ENCODE data around the gene SORCS2.

Gene SORCS2

DNA sequence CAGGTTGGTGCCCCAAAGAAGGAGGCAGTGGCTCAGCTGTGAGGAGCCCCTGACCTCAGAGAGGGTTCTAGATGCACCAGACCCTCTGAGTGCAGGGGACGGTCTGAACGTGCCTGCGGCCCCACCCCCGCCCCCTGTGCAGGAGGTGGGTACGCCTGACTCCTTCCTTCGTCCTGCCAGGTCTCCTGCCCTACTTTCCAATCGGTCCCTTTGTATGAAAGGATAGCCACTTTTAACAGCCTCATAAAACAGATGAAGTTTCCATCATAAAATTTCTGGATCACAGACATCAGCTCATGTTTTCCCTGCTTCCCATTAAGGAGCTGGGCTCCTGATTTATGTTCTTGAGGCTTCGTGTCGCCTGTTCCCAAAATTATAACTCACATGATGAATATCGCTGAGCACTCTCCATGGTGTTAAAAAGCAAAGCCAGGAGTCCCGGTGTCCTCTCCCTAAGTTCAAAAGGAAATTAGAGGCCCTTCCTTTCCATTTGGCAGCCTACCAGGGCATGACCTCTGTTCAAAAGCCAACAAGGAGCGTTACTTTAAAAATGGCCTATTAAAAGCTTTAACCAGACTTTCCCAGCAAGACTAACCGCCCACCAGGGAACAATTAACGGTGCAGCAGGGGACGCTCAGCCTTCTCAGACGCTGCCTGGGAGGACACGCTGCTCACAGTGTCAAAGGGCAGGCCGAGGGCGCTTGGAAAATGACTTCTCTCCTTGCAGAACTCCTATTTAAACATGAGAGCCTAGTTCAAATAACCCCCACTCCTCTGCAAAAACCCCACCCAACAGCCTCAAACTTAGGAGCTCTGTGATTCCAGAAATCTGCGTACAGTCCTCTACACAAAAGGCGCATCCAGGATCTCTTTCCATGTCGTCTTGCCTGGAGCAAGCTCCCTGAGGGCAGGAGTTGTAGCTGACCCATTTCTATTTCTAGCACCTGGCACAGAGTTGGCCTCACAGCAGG is 565.4 kb downstream of the SORCS2 start (continued):
- TF ChIP-seq, protein P1, sequence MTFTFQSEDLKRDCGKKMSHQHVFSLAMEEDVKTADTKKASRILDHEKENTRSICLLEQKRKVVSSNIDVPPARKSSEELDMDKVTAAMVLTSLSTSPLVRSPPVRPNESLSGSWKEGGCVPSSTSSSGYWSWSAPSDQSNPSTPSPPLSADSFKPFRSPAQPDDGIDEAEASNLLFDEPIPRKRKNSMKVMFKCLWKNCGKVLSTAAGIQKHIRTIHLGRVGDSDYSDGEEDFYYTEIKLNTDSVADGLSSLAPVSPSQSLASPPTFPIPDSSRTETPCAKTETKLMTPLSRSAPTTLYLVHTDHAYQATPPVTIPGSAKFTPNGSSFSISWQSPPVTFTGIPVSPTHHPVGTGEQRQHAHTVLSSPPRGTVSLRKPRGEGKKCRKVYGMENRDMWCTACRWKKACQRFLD (tag by site-specific recombination; IDR thresholded peaks at IDR 0.05), result no peak
- TF ChIP-seq ZNF777 (tag by site-specific recombination; IDR thresholded peaks at IDR 0.05; ENCODE audit: borderline replicate concordance), result no peak
- TF ChIP-seq, protein P2, sequence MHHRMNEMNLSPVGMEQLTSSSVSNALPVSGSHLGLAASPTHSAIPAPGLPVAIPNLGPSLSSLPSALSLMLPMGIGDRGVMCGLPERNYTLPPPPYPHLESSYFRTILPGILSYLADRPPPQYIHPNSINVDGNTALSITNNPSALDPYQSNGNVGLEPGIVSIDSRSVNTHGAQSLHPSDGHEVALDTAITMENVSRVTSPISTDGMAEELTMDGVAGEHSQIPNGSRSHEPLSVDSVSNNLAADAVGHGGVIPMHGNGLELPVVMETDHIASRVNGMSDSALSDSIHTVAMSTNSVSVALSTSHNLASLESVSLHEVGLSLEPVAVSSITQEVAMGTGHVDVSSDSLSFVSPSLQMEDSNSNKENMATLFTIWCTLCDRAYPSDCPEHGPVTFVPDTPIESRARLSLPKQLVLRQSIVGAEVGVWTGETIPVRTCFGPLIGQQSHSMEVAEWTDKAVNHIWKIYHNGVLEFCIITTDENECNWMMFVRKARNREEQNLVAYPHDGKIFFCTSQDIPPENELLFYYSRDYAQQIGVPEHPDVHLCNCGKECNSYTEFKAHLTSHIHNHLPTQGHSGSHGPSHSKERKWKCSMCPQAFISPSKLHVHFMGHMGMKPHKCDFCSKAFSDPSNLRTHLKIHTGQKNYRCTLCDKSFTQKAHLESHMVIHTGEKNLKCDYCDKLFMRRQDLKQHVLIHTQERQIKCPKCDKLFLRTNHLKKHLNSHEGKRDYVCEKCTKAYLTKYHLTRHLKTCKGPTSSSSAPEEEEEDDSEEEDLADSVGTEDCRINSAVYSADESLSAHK (tag by site-specific recombination; IDR thresholded peaks at IDR 0.05), result peak; percentile 67
- no peak for TF ChIP-seq ZNF629 (tag by site-specific recombination; IDR thresholded peaks at IDR 0.05)
- TF ChIP-seq ZNF202 (tag by site-specific recombination; IDR thresholded peaks at IDR 0.05; ENCODE audit: borderline replicate concordance), result no peak
- no peak for TF ChIP-seq BCL11B (tag by site-specific recombination; IDR thresholded peaks at IDR 0.05; ENCODE audit: low read depth)
- no peak for TF ChIP-seq ZNF302 (tag by site-specific recombination; IDR thresholded peaks at IDR 0.05; ENCODE audit: low read depth)
- TF ChIP-seq, protein P3, sequence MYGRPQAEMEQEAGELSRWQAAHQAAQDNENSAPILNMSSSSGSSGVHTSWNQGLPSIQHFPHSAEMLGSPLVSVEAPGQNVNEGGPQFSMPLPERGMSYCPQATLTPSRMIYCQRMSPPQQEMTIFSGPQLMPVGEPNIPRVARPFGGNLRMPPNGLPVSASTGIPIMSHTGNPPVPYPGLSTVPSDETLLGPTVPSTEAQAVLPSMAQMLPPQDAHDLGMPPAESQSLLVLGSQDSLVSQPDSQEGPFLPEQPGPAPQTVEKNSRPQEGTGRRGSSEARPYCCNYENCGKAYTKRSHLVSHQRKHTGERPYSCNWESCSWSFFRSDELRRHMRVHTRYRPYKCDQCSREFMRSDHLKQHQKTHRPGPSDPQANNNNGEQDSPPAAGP (tag by site-specific recombination; IDR thresholded peaks at IDR 0.05), result peak; percentile 67; the same call in 1 of the 2 replicates
- no peak for TF ChIP-seq ZBTB21 (tag by site-specific recombination; IDR thresholded peaks at IDR 0.05)
- TF ChIP-seq TCF7L2 (IDR thresholded peaks at IDR 0.05; ENCODE audit: borderline replicate concordance, low read depth, low read length), result peak; percentile 88
- TF ChIP-seq ZIC2 (tag by site-specific recombination; IDR thresholded peaks at IDR 0.05), result peak; percentile 81
- no peak for TF ChIP-seq ZNF76 (tag by site-specific recombination; IDR thresholded peaks at IDR 0.05; ENCODE audit: borderline replicate concordance, low read depth)

DNA sequence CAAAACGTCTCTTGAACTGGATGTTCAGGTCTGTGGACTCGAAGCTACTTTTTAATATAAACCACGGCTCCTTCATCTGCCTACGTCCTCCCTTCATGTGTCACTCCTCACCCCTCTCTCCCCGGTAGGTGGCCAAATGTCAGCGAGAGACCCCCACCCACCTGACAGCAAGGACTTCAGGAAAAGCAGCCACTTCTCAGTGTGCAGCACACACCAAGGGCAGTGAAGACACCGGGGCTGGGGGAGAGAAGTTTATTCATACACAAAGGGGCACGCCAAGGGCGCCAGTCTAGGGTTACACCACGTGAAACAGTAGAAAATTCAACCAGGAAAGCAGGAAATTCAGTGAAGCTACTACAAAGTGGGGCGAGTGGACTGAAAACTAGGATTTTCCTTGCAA is 566.1 kb downstream of the SORCS2 start:
- no peak overlapping the region for H3K4me3 ChIP-seq (ENCODE audit: low read depth, low read length)
- H3K36me3 ChIP-seq (ENCODE audit: control insufficient read depth in 2 of 2, insufficient read depth in 1 of 2, low read length in 2 of 2), result peaks cover 0 to 2% of the 10 kb centered on the region in 2 experiments; a peak in 1 of 3 replicates
- no peaks in the 10 kb centered on the region for H3K9me3 ChIP-seq (ENCODE audit: control insufficient read depth, insufficient read depth, low read depth, low read length)
- ChIA-PET POLR2A (no interaction called here), CTCF (interaction anchor here (0.5 to 1.4 kb wide), 6 partner anchors 12 to 567 kb away, joined by 3 to 6 read pairs (median 3); no protein-coding TSS in a partner anchor)
- no peaks in the 10 kb centered on the region; the same call in 1 of the 2 replicates for H3K4me1 ChIP-seq (ENCODE audit: control insufficient read depth, insufficient read depth, low read length)
- H3K27ac ChIP-seq (ENCODE audit: extremely low read depth, low read depth, low read length), result no peak overlapping the region
- TF ChIP-seq, protein P4, sequence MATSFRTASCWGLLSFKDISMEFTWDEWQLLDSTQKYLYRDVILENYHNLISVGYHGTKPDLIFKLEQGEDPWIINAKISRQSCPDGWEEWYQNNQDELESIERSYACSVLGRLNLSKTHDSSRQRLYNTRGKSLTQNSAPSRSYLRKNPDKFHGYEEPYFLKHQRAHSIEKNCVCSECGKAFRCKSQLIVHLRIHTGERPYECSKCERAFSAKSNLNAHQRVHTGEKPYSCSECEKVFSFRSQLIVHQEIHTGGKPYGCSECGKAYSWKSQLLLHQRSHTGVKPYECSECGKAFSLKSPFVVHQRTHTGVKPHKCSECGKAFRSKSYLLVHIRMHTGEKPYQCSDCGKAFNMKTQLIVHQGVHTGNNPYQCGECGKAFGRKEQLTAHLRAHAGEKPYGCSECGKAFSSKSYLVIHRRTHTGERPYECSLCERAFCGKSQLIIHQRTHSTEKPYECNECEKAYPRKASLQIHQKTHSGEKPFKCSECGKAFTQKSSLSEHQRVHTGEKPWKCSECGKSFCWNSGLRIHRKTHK (tag by site-specific recombination; IDR thresholded peaks at IDR 0.05), result no peak
- TF ChIP-seq ZNF354C (tag by site-specific recombination; IDR thresholded peaks at IDR 0.05; ENCODE audit: borderline replicate concordance, low read depth) (no peak), ZNF544 (tag by site-specific recombination; IDR thresholded peaks at IDR 0.05) (no peak), ZBTB20 (tag by site-specific recombination; IDR thresholded peaks at IDR 0.05) (no peak), SCRT2 (tag by site-specific recombination; IDR thresholded peaks at IDR 0.05) (no peak), EGR2 (tag by site-specific recombination; IDR thresholded peaks at IDR 0.05; ENCODE audit: low read depth) (no peak), REPIN1 (tag by site-specific recombination; IDR thresholded peaks at IDR 0.05; ENCODE audit: low read depth) (no peak), ZNF621 (tag by site-specific recombination; IDR thresholded peaks at IDR 0.05) (no peak), ZEB2 (tag by site-specific recombination; IDR thresholded peaks at IDR 0.05) (no peak), ZNF76 (tag by site-specific recombination; IDR thresholded peaks at IDR 0.05; ENCODE audit: borderline replicate concordance, low read depth) (no peak), MEIS1 (CRISPR knock-in tag; IDR thresholded peaks at IDR 0.05; ENCODE audit: borderline replicate concordance) (no peak), ZNF664 (tag by site-specific recombination; IDR thresholded peaks at IDR 0.05) (no peak)
- TF ChIP-seq, protein P5, sequence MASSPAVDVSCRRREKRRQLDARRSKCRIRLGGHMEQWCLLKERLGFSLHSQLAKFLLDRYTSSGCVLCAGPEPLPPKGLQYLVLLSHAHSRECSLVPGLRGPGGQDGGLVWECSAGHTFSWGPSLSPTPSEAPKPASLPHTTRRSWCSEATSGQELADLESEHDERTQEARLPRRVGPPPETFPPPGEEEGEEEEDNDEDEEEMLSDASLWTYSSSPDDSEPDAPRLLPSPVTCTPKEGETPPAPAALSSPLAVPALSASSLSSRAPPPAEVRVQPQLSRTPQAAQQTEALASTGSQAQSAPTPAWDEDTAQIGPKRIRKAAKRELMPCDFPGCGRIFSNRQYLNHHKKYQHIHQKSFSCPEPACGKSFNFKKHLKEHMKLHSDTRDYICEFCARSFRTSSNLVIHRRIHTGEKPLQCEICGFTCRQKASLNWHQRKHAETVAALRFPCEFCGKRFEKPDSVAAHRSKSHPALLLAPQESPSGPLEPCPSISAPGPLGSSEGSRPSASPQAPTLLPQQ (tag by site-specific recombination; IDR thresholded peaks at IDR 0.05), result no peak

Data from HEK293 (cell line).